ENCODE results near the gene HCLS1.
"Not testable (repeated sequence)": the region's sequence is repeated elsewhere in the genome, so short reads cannot be mapped to it uniquely, and the experiment has no call there.

HCLS1 gene

GRCh38 chr3:121658716-121659435 is 1.8 kb downstream of the HCLS1 start:
- no peak for DNase-seq (ENCODE audit: low read depth)

GRCh38 chr3:121654493-121655385 is 6.0 kb downstream of the HCLS1 start:
- DNase-seq (ENCODE audit: low read depth) = no peak

DNA sequence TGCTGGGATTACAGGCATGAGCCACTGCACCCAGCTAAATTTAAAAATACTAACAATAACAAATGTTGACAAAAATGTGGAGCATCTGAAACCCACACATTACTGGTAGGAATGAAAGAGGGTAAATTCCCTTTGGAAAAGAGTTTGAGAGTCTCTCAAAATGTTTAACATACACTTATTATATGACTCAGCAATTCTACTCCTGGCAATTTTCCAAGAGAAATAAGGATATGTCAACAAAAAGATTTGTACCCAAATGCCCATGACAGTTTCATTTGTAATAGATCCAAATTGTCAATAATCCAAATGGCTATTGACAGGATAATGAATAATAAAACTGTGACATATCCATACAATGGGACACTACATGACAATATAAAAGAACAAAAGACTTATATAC is 9.0 kb downstream of the HCLS1 start:
- no peak for DNase-seq (ENCODE audit: low read depth)

GRCh38 chr3:121649645-121650044 is 11.1 kb downstream of the HCLS1 start:
- DNase-seq (ENCODE audit: low read depth) = no peak

GRCh38 chr3:121648219-121648958 is 12.3 kb downstream of the HCLS1 start:
- DNase-seq (ENCODE audit: low read depth) = no peak

DNA sequence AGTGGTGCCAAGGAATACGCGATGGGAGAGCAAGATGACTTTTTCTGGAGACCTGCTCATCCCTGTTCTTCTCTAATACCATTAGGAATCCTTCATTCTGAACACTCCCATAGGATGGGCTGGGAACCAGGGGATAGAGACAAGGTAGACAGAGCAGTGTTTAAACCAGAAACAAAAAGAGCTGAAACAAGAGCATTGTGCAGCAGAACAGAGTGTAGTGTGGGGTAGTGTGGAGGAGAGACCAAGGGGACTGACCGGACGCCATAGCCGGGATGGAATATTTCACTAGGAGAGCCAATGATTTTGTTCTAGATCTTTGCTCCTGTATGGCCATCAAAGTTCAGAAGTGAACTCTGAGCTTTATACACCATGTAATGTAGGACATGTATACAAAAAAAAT is 15.6 kb downstream of the HCLS1 start:
- DNase-seq (ENCODE audit: low read depth) = no peak

GRCh38 chr3:121642601-121643314 is 17.9 kb downstream of the HCLS1 start:
- DNase-seq (ENCODE audit: low read depth) = no peak

DNA sequence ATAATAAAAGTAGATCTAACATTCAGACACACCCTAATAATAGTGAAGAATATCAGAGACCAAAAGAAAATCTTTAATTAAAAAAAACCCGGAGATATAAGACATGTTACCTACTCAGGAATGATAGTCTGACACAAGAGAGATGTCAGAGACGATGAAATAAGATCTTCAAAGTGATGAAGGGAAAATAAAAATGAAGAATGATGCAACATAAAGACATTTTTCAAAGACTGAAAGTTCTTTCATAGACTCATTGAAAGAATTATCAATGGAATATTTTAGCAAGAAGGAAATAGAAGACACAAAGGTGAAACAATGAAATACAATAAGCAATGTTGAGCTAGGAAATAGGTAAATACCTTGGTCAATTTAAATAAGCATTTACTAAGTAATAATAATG is 19.6 kb downstream of the HCLS1 start:
- DNase-seq (ENCODE audit: low read depth) = no peak

DNA sequence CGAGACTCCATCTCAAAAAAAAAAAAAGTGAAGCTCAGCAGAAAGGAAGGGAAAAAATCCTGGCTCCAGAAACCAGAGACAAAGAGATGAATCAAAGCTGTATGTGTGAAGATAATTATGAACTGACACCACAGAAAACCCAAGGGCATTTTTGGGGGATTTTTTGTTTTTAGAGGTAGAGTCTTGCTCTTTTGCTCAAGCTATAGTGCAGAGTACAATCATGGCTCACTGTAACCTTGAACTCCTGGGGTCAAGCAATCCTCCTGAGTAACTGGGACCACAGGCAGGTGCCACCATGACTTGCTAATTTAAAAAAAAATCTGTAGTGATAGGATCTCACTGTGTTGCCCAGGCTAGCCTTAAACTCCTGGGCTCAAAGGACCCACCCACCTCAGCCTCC is 22.8 kb downstream of the HCLS1 start:
- no peak for DNase-seq (ENCODE audit: low read depth)

- DNase-seq (ENCODE audit: low read depth) = no peak
Observed at GRCh38 chr3:121630355-121630754, 30.3 kb downstream of the HCLS1 start.

DNA sequence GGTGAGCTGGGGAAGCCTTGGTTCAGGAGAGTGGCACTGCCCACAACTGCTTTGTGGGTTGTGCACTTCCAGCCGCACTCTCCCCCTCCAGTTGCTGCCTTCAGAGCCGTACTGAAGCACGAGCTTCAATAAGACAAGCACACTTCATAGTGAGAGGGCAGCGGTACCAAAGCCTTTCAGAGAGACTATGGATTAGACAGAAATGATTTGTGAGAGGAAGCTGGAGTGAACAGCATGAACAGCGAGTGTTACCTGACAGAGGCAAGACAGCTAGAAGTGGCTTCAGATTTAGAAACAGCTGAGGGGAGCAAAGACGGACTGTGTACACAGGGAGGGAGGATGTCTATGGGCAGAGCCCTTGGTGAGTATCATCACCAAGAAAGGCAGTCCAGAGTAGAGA is 31.1 kb downstream of the HCLS1 start:
- no peak for DNase-seq (ENCODE audit: low read depth)

DNA sequence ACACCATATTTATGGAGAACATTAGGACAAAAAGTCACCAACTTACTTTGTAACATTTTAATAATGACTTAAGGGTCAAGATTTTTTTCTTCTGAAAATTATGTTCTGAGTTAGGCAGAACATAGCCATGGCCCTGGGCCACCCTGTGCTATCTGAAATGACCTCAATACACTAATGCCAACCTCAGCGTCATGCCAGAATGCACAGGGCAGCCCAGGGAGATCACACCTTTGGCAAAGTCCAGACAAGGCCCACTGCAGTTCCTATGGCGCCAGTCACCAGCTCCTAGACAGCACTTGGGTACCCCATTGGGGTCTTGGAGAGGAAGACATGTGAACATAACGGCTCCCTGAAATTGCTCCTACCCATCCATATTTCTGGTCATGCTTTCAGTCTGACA is 33.1 kb downstream of the HCLS1 start:
- DNase-seq (ENCODE audit: low read depth) = no peak

GRCh38 chr3:121627211-121627610 is 33.5 kb downstream of the HCLS1 start:
- no peak for DNase-seq (ENCODE audit: low read depth)

DNA sequence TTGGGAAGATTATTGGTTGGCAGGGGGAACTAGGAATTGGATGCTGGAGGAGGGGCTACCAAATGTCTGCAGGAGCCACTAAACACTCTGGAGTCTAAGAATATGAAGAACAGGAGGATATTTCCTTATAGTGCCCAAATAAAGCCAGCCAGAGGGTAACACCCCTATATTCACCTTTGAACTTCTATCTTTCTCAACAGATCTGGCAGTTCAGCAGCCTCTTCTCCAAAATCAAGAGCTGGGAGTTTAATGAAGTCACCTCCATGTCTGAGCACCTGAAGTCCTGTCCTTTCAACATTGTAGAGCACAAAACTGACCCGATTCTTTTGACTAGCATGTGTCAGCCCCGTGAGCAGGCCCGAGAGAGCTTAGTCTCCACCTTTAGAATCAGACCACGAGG is 34.2 kb downstream of the HCLS1 start:
- no peak for DNase-seq (ENCODE audit: low read depth)

DNA sequence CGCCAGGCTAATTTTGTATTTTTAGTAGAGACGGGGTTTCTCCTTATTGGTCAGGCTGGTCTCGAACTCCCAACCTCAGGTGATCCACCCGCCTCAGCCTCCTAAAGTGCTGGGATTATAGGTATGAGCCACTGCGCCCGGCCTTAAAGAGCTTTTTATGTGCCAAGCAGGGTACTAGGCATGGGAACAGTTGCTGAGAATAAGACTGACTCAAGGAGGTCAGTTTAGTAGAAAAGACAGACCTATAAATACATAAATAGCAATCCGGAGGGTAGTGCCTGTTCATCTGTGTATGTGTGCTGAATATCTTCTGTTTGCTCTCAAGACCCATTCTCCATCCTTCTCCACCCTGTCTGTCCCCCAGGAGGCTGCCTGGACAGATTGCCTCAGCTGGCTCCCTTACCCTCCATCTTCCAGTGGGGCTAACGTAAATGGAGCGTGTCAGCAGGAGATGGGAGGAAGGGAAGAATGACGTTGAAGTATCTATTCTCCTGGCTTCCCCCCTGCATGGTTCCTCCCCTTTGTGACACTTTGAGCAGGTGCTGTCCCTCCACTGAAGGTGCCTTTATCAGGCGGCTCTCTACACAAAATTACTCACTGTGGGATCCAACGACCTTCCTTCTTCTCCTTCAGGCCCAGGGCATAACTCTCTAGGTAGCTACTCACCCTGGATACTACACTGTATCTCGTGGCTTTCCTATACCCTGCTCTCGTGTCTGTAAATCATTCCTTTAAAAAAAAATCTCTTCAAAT is 36.4 kb downstream of the HCLS1 start:
- no peak for DNase-seq (ENCODE audit: low read depth)

DNA sequence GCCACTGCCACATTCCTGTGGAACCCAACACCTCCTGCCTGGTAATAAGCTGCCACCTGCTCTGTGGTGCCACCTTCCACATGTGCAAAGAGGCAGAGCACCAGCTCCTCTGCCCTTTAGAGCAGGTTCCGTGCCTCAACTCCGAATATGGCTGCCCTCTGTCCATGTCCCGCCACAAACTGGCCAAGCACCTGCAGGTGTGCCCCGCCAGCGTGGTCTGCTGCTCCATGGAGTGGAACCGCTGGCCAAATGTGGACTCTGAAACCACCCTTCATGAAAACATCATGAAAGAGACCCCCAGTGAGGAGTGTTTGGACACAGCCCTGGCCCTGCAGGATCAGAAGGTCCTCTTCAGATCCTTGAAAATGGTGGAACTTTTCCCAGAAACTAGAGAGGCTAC is 39.2 kb downstream of the HCLS1 start:
- no peak for DNase-seq (ENCODE audit: low read depth)

DNA sequence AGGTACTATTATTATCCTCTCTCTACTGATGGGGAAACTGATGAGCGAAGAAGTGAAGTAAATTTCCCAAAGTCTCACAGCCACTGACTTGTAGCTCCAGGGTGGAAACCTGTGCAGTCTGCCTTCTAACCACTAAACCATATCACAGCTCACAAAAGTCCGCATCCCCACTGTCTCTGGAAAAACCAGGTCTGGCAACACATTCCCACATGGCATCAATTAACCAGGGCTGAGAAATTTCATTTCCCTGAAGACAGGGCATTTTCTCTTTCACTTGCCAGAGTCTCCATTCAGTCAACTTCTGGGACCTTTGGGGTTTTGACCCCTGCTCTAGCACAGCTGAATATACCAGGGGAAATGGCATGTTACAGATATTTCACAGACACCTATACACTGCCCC is 41.0 kb downstream of the HCLS1 start:
- DNase-seq (ENCODE audit: low read depth) = no peak

- no peak for DNase-seq (ENCODE audit: low read depth)
Observed at GRCh38 chr3:121606106-121606505, 54.6 kb downstream of the HCLS1 start.

GRCh38 chr3:121604759-121605158 is 55.9 kb downstream of the HCLS1 start:
- no peak for DNase-seq (ENCODE audit: low read depth)

DNA sequence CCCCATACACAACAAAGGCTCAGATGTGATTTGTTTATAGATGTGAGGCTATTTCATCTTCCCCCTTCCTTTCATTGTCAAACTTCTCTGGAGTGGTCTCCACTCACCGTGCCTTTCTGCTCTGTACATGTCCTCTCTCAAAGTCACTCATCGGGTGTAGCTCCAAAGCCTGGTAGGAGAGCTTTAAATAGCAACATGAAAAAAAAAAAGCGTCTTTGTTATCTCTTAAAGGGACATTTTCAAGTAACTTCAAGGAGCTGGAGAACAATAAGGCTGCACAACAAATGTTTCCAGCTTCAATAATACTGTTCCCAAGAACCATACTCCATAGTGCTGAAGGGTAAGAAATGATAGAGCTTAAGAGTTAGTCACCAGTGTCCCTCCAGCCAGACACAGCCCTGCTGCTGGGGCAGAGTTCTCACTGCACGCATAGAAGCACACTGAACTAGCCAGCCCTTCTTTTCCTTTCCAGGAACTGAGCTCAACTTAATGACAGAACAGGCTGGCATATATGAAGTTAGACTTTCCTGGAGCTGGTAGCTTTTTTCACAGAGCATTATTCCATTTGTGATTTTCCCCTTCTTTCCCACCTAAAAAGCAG is 59.4 kb downstream of the HCLS1 start:
- DNase-seq (ENCODE audit: low read depth) = no peak

GRCh38 chr3:121599900-121600299 is 60.8 kb downstream of the HCLS1 start:
- DNase-seq (ENCODE audit: low read depth) = not testable (repeated sequence)

All from T follicular helper cell (primary cell).